ENCODE results near the gene HOXA2. TPM values are rescaled to one million over a fixed set of nuclear protein-coding genes. Genes with fewer than 3 reads are reported as not detected.

Gene HOXA2
- total and polyA plus RNA-seq, 4 donors, result 0.05 to 0.13 (median 0.08) TPM

GRCh38 chr7:27116031-27116961 is 13.8 kb upstream of the HOXA2 start:
- H3K9me3 ChIP-seq (ENCODE audit: control insufficient read depth in 4 of 4, low read length in 3 of 4), result no peaks in the 10 kb centered on the region
- WGBS, result 26% methylated on average over 20 of the region's 20 CpGs
- no peak for DNase-seq (ENCODE audit: low spot score)
- H3K4me3 ChIP-seq (ENCODE audit: low read depth in 1 of 3, low read length in 3 of 3), result peak overlapping the region in 1 of 3 donors; percentile 42
- H3K9ac ChIP-seq (ENCODE audit: low read depth in 1 of 2, low read length in 2 of 2), result peak overlapping the region in 1 of 2 donors; percentile 22
- peak overlapping the region in 1 of 2 donors; percentile 50 for H3K27ac ChIP-seq (ENCODE audit: low read depth in 1 of 2, low read length in 2 of 2)
- TF ChIP-seq MAX (IDR thresholded peaks at IDR 0.05) (no peak), FOXA1 (IDR thresholded peaks at IDR 0.05) (no peak), YY1 (IDR thresholded peaks at IDR 0.05) (no peak), HNF4G (IDR thresholded peaks at IDR 0.05) (no peak), ZBTB33 (IDR thresholded peaks at IDR 0.05) (no peak), ATF3 (IDR thresholded peaks at IDR 0.05) (no peak), NR2F2 (IDR thresholded peaks at IDR 0.05) (no peak), FOXA2 (IDR thresholded peaks at IDR 0.05) (no peak), CTCF (IDR thresholded peaks at IDR 0.05; ENCODE audit: low read depth, low read length, missing input control) (no peak), EGR1 (IDR thresholded peaks at IDR 0.05; ENCODE audit: low read depth in 2 of 2) (no peak), GABPA (IDR thresholded peaks at IDR 0.05 in 1 of 2, conservative IDR thresholded peaks at IDR 0.05 in 1 of 2) (no peak), JUND (IDR thresholded peaks at IDR 0.05) (no peak)
- H3K4me1 ChIP-seq (ENCODE audit: control insufficient read depth in 4 of 4, insufficient read depth in 4 of 4, low read length in 3 of 4), result peaks cover 0 to 2% (median 0%) of the 10 kb centered on the region in 4 donors
- H3K27me3 ChIP-seq (ENCODE audit: control insufficient read depth in 4 of 4, insufficient read depth in 4 of 4, low read length in 3 of 4), result peaks cover 0 to 22% (median 6%) of the 10 kb centered on the region in 4 donors
- no peaks in the 10 kb centered on the region for H3K36me3 ChIP-seq (ENCODE audit: control insufficient read depth in 4 of 4, insufficient read depth in 3 of 4, low read depth in 1 of 4, low read length in 3 of 4)

GRCh38 chr7:27115221-27116026 is 12.9 kb upstream of the HOXA2 start:
- H3K9ac ChIP-seq (ENCODE audit: low read depth in 1 of 2, low read length in 2 of 2), result no peak overlapping the region
- H3K27me3 ChIP-seq (ENCODE audit: control insufficient read depth in 4 of 4, insufficient read depth in 4 of 4, low read length in 3 of 4), result peaks cover 0 to 27% (median 6%) of the 10 kb centered on the region in 4 donors
- H3K4me3 ChIP-seq (ENCODE audit: low read depth in 1 of 3, low read length in 3 of 3), result peak overlapping the region in 1 of 3 donors; percentile 42
- 24% methylated on average over 45 of the region's 45 CpGs for WGBS
- H3K9me3 ChIP-seq (ENCODE audit: control insufficient read depth in 4 of 4, low read length in 3 of 4), result no peaks in the 10 kb centered on the region
- no peaks in the 10 kb centered on the region for H3K36me3 ChIP-seq (ENCODE audit: control insufficient read depth in 4 of 4, insufficient read depth in 3 of 4, low read depth in 1 of 4, low read length in 3 of 4)
- H3K27ac ChIP-seq (ENCODE audit: low read depth in 1 of 2, low read length in 2 of 2), result peak overlapping the region; percentile 50 to 70
- no peak for DNase-seq (ENCODE audit: low spot score)
- TF ChIP-seq ZBTB33 (IDR thresholded peaks at IDR 0.05) (no peak), SP1 (IDR thresholded peaks at IDR 0.05) (no peak), HNF4G (IDR thresholded peaks at IDR 0.05) (no peak), GABPA (IDR thresholded peaks at IDR 0.05 in 1 of 2, conservative IDR thresholded peaks at IDR 0.05 in 1 of 2) (no peak), REST (IDR thresholded peaks at IDR 0.05) (no peak), ATF3 (IDR thresholded peaks at IDR 0.05) (no peak), FOXA1 (IDR thresholded peaks at IDR 0.05) (no peak), HNF4A (conservative IDR thresholded peaks at IDR 0.05) (no peak), RAD21 (IDR thresholded peaks at IDR 0.05) (no peak), RXRA (IDR thresholded peaks at IDR 0.05) (no peak), JUND (IDR thresholded peaks at IDR 0.05) (no peak), MAX (IDR thresholded peaks at IDR 0.05) (no peak), FOXA2 (IDR thresholded peaks at IDR 0.05) (no peak)
- peaks cover 0 to 2% (median under 1%) of the 10 kb centered on the region in 4 donors for H3K4me1 ChIP-seq (ENCODE audit: control insufficient read depth in 4 of 4, insufficient read depth in 4 of 4, low read length in 3 of 4)
